NCI-H510A treated with DMSO at 0.1 percent for 48 hours (cell line): ENCODE measurements around the gene SEZ6.
A peak's percentile ranks its signal among the peaks of the same experiment; 100 is the strongest.

ENCODE experiments used
- DNase-seq: peaks from one replicate; lab custom pipeline; 2025; lab: John Stamatoyannopoulos, UW

SEZ6 gene

GRCh38 chr17:28974451-28974850 is 31.4 kb downstream of the SEZ6 start:
- no peak for DNase-seq

GRCh38 chr17:28973425-28973824 is 32.4 kb downstream of the SEZ6 start:
- peak; percentile 92 for DNase-seq

- DNase-seq, result no peak
Observed at GRCh38 chr17:28972437-28972836, 33.4 kb downstream of the SEZ6 start.

- no peak for DNase-seq
Observed at GRCh38 chr17:28970879-28971278, 35.0 kb downstream of the SEZ6 start.

- DNase-seq, result no peak
Observed at GRCh38 chr17:28969706-28970393, 36.0 kb downstream of the SEZ6 start.

GRCh38 chr17:28968914-28969295 is 36.9 kb downstream of the SEZ6 start:
- DNase-seq, result no peak

GRCh38 chr17:28968231-28968913 is 37.5 kb downstream of the SEZ6 start:
- no peak for DNase-seq

GRCh38 chr17:28967221-28968135 is 38.4 kb downstream of the SEZ6 start:
- no peak for DNase-seq

GRCh38 chr17:28963841-28964240 is 42.0 kb downstream of the SEZ6 start:
- no peak for DNase-seq

- no peak for DNase-seq
Observed at GRCh38 chr17:28963055-28963611, 42.7 kb downstream of the SEZ6 start.

GRCh38 chr17:28961391-28961790 is 44.4 kb downstream of the SEZ6 start:
- no peak for DNase-seq

GRCh38 chr17:28960256-28961061 is 45.4 kb downstream of the SEZ6 start:
- DNase-seq, result no peak

- DNase-seq, result no peak
Observed at GRCh38 chr17:28959471-28959871, 46.4 kb downstream of the SEZ6 start.

- DNase-seq, result no peak
Observed at GRCh38 chr17:28958820-28959455, 46.9 kb downstream of the SEZ6 start.

GRCh38 chr17:28957992-28958355 is 47.9 kb downstream of the SEZ6 start:
- DNase-seq, result no peak

- DNase-seq, result no peak
Observed at GRCh38 chr17:28957277-28957991, 48.4 kb downstream of the SEZ6 start.

GRCh38 chr17:28956861-28957260 is 49.0 kb downstream of the SEZ6 start:
- no peak for DNase-seq

- no peak for DNase-seq
Observed at GRCh38 chr17:28956112-28956511, 49.7 kb downstream of the SEZ6 start.

- no peak for DNase-seq
Observed at GRCh38 chr17:28955408-28955807, 50.4 kb downstream of the SEZ6 start.

- no peak for DNase-seq
Observed at GRCh38 chr17:28954886-28955285, 50.9 kb downstream of the SEZ6 start.
